Brain microvascular endothelial cell (primary cell): Measurements from ENCODE around the gene TMPRSS9.

Experiments used
- DNase-seq: peaks from one replicate; pipeline ENCODE4 v3.0.0-alpha.2; 2020
- H3K27ac ChIP-seq: fragments of 250-450 bp; sonication (Bioruptor Pico); 2 replicates; pipeline ENCODE4 v1.5.1; 2020; ENCODE audit warnings: mild to moderate bottlenecking, moderate library complexity
- H3K27me3 ChIP-seq: fragments of 250-450 bp; sonication (Bioruptor Pico); replicated peaks from 2 replicates; pipeline ENCODE4 v1.5.1; 2020; ENCODE audit warnings: mild to moderate bottlenecking
- H3K36me3 ChIP-seq: fragments of 250-450 bp; sonication (Bioruptor Pico); replicated peaks from 2 replicates; pipeline ENCODE4 v1.5.1; 2020; ENCODE audit warnings: mild to moderate bottlenecking
- H3K4me3 ChIP-seq: 2 replicates; pipeline ENCODE4 v1.5.1; 2011; ENCODE audit warnings: low read depth, mild to moderate bottlenecking, control low read depth, low read length, moderate library complexity
- CTCF ChIP-seq: IDR thresholded peaks from 2 replicates; pipeline ENCODE4 v1.5.1; 2011; ENCODE audit warnings: low read depth, mild to moderate bottlenecking, moderate library complexity, low read length, control low read depth, inconsistent platforms; ENCODE audit errors: missing control alignments
- in situ Hi-C: cut with HindIII; loops from 2 replicates; pipeline ENCODE4 v1.10.0; 2017; ENCODE audit warnings: low sequenced_read_pairs, low pct_ligation_motif_present

TMPRSS9 gene

GRCh38 chr19:2334426-2334825 is 25.6 kb upstream of the TMPRSS9 start:
- DNase-seq: no peak
- TF ChIP-seq CTCF: no peak
- Histone ChIP-seq H3K4me3 (no peak overlapping the region), H3K27me3 (no peaks in the 10 kb centered on the region), H3K27ac (no peak overlapping the region), H3K36me3 (peaks cover 6% of the 10 kb centered on the region)
- in situ Hi-C loops: no loop called here

- no peaks in the 10 kb centered on the region for H3K27me3 ChIP-seq
- H3K36me3 ChIP-seq: peaks cover 8% of the 10 kb centered on the region
- no peak overlapping the region for H3K4me3 ChIP-seq
- TF ChIP-seq CTCF: no peak
- DNase-seq: no peak
- in situ Hi-C loops: no loop called here
- H3K27ac ChIP-seq: no peak overlapping the region
These were observed 24.8 kb upstream of the TMPRSS9 start for GRCh38 chr19:2334986-2335846.

GRCh38 chr19:2335848-2336247 is 24.2 kb upstream of the TMPRSS9 start:
- no peaks in the 10 kb centered on the region for H3K27me3 ChIP-seq
- no peak for TF ChIP-seq CTCF
- DNase-seq: no peak
- peaks cover 8% of the 10 kb centered on the region for H3K36me3 ChIP-seq
- no peak overlapping the region for H3K4me3 ChIP-seq
- no peak overlapping the region for H3K27ac ChIP-seq
- in situ Hi-C loops: no loop called here

- in situ Hi-C loops: no loop called here
- no peak for TF ChIP-seq CTCF
- H3K27ac ChIP-seq: no peak overlapping the region
- peaks cover 12% of the 10 kb centered on the region for H3K36me3 ChIP-seq
- no peaks in the 10 kb centered on the region for H3K27me3 ChIP-seq
- no peak for DNase-seq
- no peak overlapping the region for H3K4me3 ChIP-seq
These were observed 23.3 kb upstream of the TMPRSS9 start for GRCh38 chr19:2336528-2337328.

GRCh38 chr19:2337329-2337707 is 22.7 kb upstream of the TMPRSS9 start:
- in situ Hi-C loops: no loop called here
- H3K4me3 ChIP-seq: no peak overlapping the region
- H3K36me3 ChIP-seq: peaks cover 12% of the 10 kb centered on the region
- H3K27me3 ChIP-seq: no peaks in the 10 kb centered on the region
- no peak overlapping the region for H3K27ac ChIP-seq
- peak; percentile 24 for DNase-seq
- TF ChIP-seq CTCF: peak; percentile 62
